ENCODE measurements around the gene MACROH2A2.

The MACROH2A2 gene

DNA sequence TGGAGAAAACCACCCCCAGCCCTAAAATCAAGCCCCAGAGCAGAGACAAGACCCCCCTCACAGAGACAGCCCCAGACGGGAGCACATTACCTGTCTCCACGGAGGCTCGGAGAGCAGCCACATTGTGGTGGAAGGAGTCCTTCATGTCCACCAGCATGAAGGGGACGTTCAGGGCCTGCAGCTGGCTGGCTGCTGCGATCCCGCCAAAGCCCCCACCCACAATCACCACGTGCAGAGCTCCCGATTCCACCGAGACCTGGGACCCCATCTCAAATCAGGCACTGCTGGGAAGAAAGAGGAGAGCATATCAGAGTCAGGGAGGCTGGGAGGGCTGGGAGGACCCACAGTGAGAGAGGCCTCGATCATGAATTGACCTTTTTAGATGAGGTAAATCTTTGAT, 71.2 kb downstream of the MACROH2A2 start:
- TF ChIP-seq SUZ12 (IDR thresholded peaks at IDR 0.05) (no peak), LEF1 (IDR thresholded peaks at IDR 0.05; ENCODE audit: borderline replicate concordance) (no peak), ZNF384 (IDR thresholded peaks at IDR 0.05) (no peak), SP1 (IDR thresholded peaks at IDR 0.05) (no peak), TARDBP (IDR thresholded peaks at IDR 0.05) (no peak), NFRKB (IDR thresholded peaks at IDR 0.05) (no peak), BHLHE40 (IDR thresholded peaks at IDR 0.05; ENCODE audit: borderline replicate concordance) (no peak), FOXA1 (IDR thresholded peaks at IDR 0.05) (no peak)
- DNase-seq (ENCODE audit: extremely low spot score): no peak
- ChIA-PET POLR2A (interaction anchor here (1.5 kb wide), 1 partner anchor 23 kb away, joined by 6 read pairs; the partner anchor contains the start of gene TYSND1), CTCF (interaction anchor here (0.7 kb wide), 1 partner anchor 13 kb away, joined by 3 read pairs; no protein-coding TSS in a partner anchor)

GRCh38 chr10:70124415-70124814, 71.8 kb downstream of the MACROH2A2 start:
- ChIA-PET POLR2A (no interaction called here), CTCF (no interaction called here)
- DNase-seq (ENCODE audit: extremely low spot score): no peak
- TF ChIP-seq SUZ12 (IDR thresholded peaks at IDR 0.05) (no peak), FOXM1 (IDR thresholded peaks at IDR 0.05; ENCODE audit: borderline replicate concordance) (no peak), L3MBTL2 (conservative IDR thresholded peaks at IDR 0.05) (no peak), HDGF (IDR thresholded peaks at IDR 0.05; ENCODE audit: borderline replicate concordance) (no peak), FOXK2 (IDR thresholded peaks at IDR 0.05) (no peak), LEF1 (IDR thresholded peaks at IDR 0.05; ENCODE audit: borderline replicate concordance) (no peak), SP1 (IDR thresholded peaks at IDR 0.05) (no peak), ARNT (IDR thresholded peaks at IDR 0.05) (no peak), NFRKB (IDR thresholded peaks at IDR 0.05) (no peak), ZNF384 (IDR thresholded peaks at IDR 0.05) (no peak), FOXA1 (IDR thresholded peaks at IDR 0.05) (no peak), ELF4 (IDR thresholded peaks at IDR 0.05) (no peak), TARDBP (IDR thresholded peaks at IDR 0.05) (no peak), CTBP1 (IDR thresholded peaks at IDR 0.05; ENCODE audit: borderline replicate concordance) (no peak)
- TF ChIP-seq, protein P1, sequence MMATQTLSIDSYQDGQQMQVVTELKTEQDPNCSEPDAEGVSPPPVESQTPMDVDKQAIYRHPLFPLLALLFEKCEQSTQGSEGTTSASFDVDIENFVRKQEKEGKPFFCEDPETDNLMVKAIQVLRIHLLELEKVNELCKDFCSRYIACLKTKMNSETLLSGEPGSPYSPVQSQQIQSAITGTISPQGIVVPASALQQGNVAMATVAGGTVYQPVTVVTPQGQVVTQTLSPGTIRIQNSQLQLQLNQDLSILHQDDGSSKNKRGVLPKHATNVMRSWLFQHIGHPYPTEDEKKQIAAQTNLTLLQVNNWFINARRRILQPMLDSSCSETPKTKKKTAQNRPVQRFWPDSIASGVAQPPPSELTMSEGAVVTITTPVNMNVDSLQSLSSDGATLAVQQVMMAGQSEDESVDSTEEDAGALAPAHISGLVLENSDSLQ (IDR thresholded peaks at IDR 0.05): no peak

DNA sequence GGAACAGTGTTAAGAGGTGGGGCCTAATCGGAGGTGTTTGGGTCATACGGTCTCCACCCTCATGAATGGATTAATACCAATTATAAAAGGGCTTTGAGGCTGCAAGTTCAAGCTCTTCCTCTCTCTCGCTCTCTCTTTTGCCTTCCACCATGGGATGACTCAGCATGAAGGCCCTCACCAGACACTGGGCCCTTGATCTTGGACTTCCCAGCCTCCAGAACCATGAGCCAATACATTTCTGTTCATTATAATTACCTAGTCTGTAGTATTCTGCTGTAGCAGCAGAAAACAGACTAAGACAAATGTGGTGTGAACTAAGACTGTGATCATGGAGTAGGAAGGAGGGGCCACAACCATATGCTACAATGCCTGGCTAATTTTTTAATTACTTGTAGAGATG, 72.3 kb downstream of the MACROH2A2 start:
- no peak for DNase-seq (ENCODE audit: extremely low spot score)
- TF ChIP-seq ELF4 (IDR thresholded peaks at IDR 0.05) (no peak), ZNF384 (IDR thresholded peaks at IDR 0.05) (no peak), SUZ12 (IDR thresholded peaks at IDR 0.05) (no peak), FOXK2 (IDR thresholded peaks at IDR 0.05) (no peak)
- POLR2A ChIA-PET: no interaction called here
- CTCF ChIA-PET: no interaction called here

GRCh38 chr10:70125918-70126552, 73.4 kb downstream of the MACROH2A2 start:
- DNase-seq (ENCODE audit: extremely low spot score): no peak
- ChIA-PET CTCF (interaction anchor here (1.4 to 1.8 kb wide), 2 partner anchors 9 to 11 kb away, joined by 5 to 6 read pairs; no protein-coding TSS in a partner anchor), POLR2A (interaction anchor here (1.2 kb wide), 1 partner anchor 20 kb away, joined by 7 read pairs; the partner anchor contains the start of gene TYSND1)
- TF ChIP-seq L3MBTL2 (conservative IDR thresholded peaks at IDR 0.05) (no peak), TARDBP (IDR thresholded peaks at IDR 0.05) (no peak), HDGF (IDR thresholded peaks at IDR 0.05; ENCODE audit: borderline replicate concordance) (no peak), NFRKB (IDR thresholded peaks at IDR 0.05) (no peak), BHLHE40 (IDR thresholded peaks at IDR 0.05; ENCODE audit: borderline replicate concordance) (no peak)

- POLR2A ChIA-PET: interaction anchor here (1.2 kb wide), 2 partner anchors 19 to 20 kb away, joined by 3 to 7 read pairs; partner anchors contain the start of gene TYSND1
- CTCF ChIA-PET: interaction anchor here (1.4 to 1.8 kb wide), 2 partner anchors 10 to 11 kb away, joined by 5 to 6 read pairs; no protein-coding TSS in a partner anchor
- DNase-seq (ENCODE audit: extremely low spot score): no peak
- TF ChIP-seq SUZ12 (IDR thresholded peaks at IDR 0.05) (no peak), FOXM1 (IDR thresholded peaks at IDR 0.05; ENCODE audit: borderline replicate concordance) (no peak), ZNF384 (IDR thresholded peaks at IDR 0.05) (no peak), FOXA1 (IDR thresholded peaks at IDR 0.05) (no peak), BHLHE40 (IDR thresholded peaks at IDR 0.05; ENCODE audit: borderline replicate concordance) (no peak), NFRKB (IDR thresholded peaks at IDR 0.05) (no peak), LEF1 (IDR thresholded peaks at IDR 0.05; ENCODE audit: borderline replicate concordance) (no peak), HDGF (IDR thresholded peaks at IDR 0.05; ENCODE audit: borderline replicate concordance) (no peak), ELF4 (IDR thresholded peaks at IDR 0.05) (no peak), CTBP1 (IDR thresholded peaks at IDR 0.05; ENCODE audit: borderline replicate concordance) (no peak)
- TF ChIP-seq, protein P1 (IDR thresholded peaks at IDR 0.05): no peak
Measured at GRCh38 chr10:70126700-70127395, 74.2 kb downstream of the MACROH2A2 start.

- ChIA-PET CTCF (interaction anchor here (1.7 kb wide), 1 partner anchor 15 kb away, joined by 6 read pairs; no protein-coding TSS in a partner anchor), POLR2A (no interaction called here)
- TF ChIP-seq BHLHE40 (IDR thresholded peaks at IDR 0.05; ENCODE audit: borderline replicate concordance): no peak
- TF ChIP-seq L3MBTL2 (conservative IDR thresholded peaks at IDR 0.05): no peak
- DNase-seq (ENCODE audit: extremely low spot score): no peak
Measured at GRCh38 chr10:70130878-70131559, 78.4 kb downstream of the MACROH2A2 start.

Measured in HEK293T (cell line).